ENCODE measurements around the gene PSRC1. TPM values are rescaled to one million over a fixed set of nuclear protein-coding genes. Genes with fewer than 3 reads are reported as not detected.

PSRC1 gene
- polyA plus RNA-seq, 1 of the 3 experiments (the other 2 are of a cell fraction), result 19.4 TPM

GRCh38 chr1:109261006-109261405, 21.9 kb downstream of the PSRC1 start:
- CTCF ChIA-PET, result interaction anchor here (0.6 to 2.1 kb wide), 4 partner anchors 60 to 271 kb away, joined by 3 to 5 read pairs (median 3); no protein-coding TSS in a partner anchor
- Histone ChIP-seq H3K9me3 (no peaks in the 10 kb centered on the region), H3K9ac (no peak overlapping the region), H3K9me2 (no peaks in the 10 kb centered on the region), H3K4me2 (no peak overlapping the region), H3K79me2 (ENCODE audit: insufficient read depth) (no peaks in the 10 kb centered on the region), H4K20me1 (ENCODE audit: insufficient read depth) (no peaks in the 10 kb centered on the region), H2AFZ (ENCODE audit: low read depth) (no peak overlapping the region), H3K4me1 (ENCODE audit: control insufficient read depth in 1 of 2, insufficient read depth in 2 of 2, low read depth in 1 of 2, low read length in 1 of 2) (peaks cover 0 to 25% of the 10 kb centered on the region in 2 experiments; a peak in 2 of 4 replicates), H3K36me3 (replicated peaks in 1 of 2; ENCODE audit: control insufficient read depth in 1 of 2, insufficient read depth in 2 of 2, low read length in 1 of 2) (peaks cover 0 to 5% of the 10 kb centered on the region in 2 experiments), H3K27me3 (ENCODE audit: insufficient read depth) (no peaks in the 10 kb centered on the region), H3K4me3 (ENCODE audit: low read depth in 2 of 2, low read length in 1 of 2) (no peak overlapping the region), H3K27ac (ENCODE audit: low read depth in 2 of 2, low read length in 1 of 2) (no peak overlapping the region), H3F3A (replicated peaks; ENCODE audit: insufficient read depth) (no peaks in the 10 kb centered on the region)
- 95% methylated on average over 12 of the region's 16 CpGs for WGBS (ENCODE audit: low lambda C conversion rate)
- DNase-seq, result no peak
- POLR2A ChIA-PET, result no interaction called here
- TF ChIP-seq RXRA (IDR thresholded peaks at IDR 0.05; ENCODE audit: borderline replicate concordance, low read depth) (no peak), JUND (IDR thresholded peaks at IDR 0.05) (no peak), YY1 (IDR thresholded peaks at IDR 0.05; ENCODE audit: low read depth) (no peak), USF1 (IDR thresholded peaks at IDR 0.05; ENCODE audit: borderline replicate concordance, low read depth) (no peak), ELF1 (IDR thresholded peaks at IDR 0.05) (no peak), EZH2phosphoT487 (IDR thresholded peaks at IDR 0.05; ENCODE audit: borderline replicate concordance, low read depth) (no peak), USF2 (IDR thresholded peaks at IDR 0.05; ENCODE audit: borderline replicate concordance, low read depth, low read length) (no peak), ZBTB33 (IDR thresholded peaks at IDR 0.05; ENCODE audit: borderline replicate concordance, low read depth) (no peak), RAD21 (IDR thresholded peaks at IDR 0.05; ENCODE audit: low read length) (no peak), TCF12 (IDR thresholded peaks at IDR 0.05) (no peak), SMC3 (IDR thresholded peaks at IDR 0.05; ENCODE audit: low read depth, low read length) (no peak), RCOR1 (IDR thresholded peaks at IDR 0.05; ENCODE audit: low read length) (no peak)

- H4K20me1 ChIP-seq (ENCODE audit: insufficient read depth), result no peaks in the 10 kb centered on the region
- no peaks in the 10 kb centered on the region for H3K27me3 ChIP-seq (ENCODE audit: insufficient read depth)
- ChIA-PET POLR2A (no interaction called here), CTCF (interaction anchor here (0.8 to 2.1 kb wide), 10 partner anchors 10 to 273 kb away, joined by 3 to 7 read pairs (median 4); a partner anchor contains a TSS)
- no peak overlapping the region for H3K9ac ChIP-seq
- 69% methylated on average over 7 of the region's 7 CpGs for WGBS (ENCODE audit: low lambda C conversion rate)
- H3K4me1 ChIP-seq (ENCODE audit: control insufficient read depth in 1 of 2, insufficient read depth in 2 of 2, low read depth in 1 of 2, low read length in 1 of 2), result peaks cover 0 to 36% of the 10 kb centered on the region in 2 experiments; a peak in 2 of 4 replicates
- no peak overlapping the region for H3K4me3 ChIP-seq (ENCODE audit: low read depth in 2 of 2, low read length in 1 of 2)
- no peak for TF ChIP-seq RCOR1 (IDR thresholded peaks at IDR 0.05; ENCODE audit: low read length)
- no peak for TF ChIP-seq RXRA (IDR thresholded peaks at IDR 0.05; ENCODE audit: borderline replicate concordance, low read depth)
- no peak for TF ChIP-seq NRF1 (IDR thresholded peaks at IDR 0.05; ENCODE audit: low read depth, low read length)
- no peak for TF ChIP-seq FOXJ3 (CRISPR knock-in tag; IDR thresholded peaks at IDR 0.05)
- peak; percentile 77 for DNase-seq
- H3K36me3 ChIP-seq (replicated peaks in 1 of 2; ENCODE audit: control insufficient read depth in 1 of 2, insufficient read depth in 2 of 2, low read length in 1 of 2), result peaks cover 0 to 5% of the 10 kb centered on the region in 2 experiments
- no peaks in the 10 kb centered on the region for H3K79me2 ChIP-seq (ENCODE audit: insufficient read depth)
- H3K4me2 ChIP-seq, result no peak overlapping the region
- no peaks in the 10 kb centered on the region for H3K9me2 ChIP-seq
- no peaks in the 10 kb centered on the region for H3K9me3 ChIP-seq
- no peak overlapping the region for H2AFZ ChIP-seq (ENCODE audit: low read depth)
- H3F3A ChIP-seq (replicated peaks; ENCODE audit: insufficient read depth), result no peaks in the 10 kb centered on the region
- peak overlapping the region in 1 of 2 experiments; percentile 63; a peak in 2 of 4 replicates for H3K27ac ChIP-seq (ENCODE audit: low read depth in 2 of 2, low read length in 1 of 2)
These were observed 23.0 kb downstream of the PSRC1 start for GRCh38 chr1:109259674-109260557.

All from SK-N-SH (cell line).